Measurements from ENCODE around the gene CCDC201.
"Not testable (repeated sequence)": the region's sequence is repeated elsewhere in the genome, so short reads cannot be mapped to it uniquely, and the experiment has no call there.

DNA sequence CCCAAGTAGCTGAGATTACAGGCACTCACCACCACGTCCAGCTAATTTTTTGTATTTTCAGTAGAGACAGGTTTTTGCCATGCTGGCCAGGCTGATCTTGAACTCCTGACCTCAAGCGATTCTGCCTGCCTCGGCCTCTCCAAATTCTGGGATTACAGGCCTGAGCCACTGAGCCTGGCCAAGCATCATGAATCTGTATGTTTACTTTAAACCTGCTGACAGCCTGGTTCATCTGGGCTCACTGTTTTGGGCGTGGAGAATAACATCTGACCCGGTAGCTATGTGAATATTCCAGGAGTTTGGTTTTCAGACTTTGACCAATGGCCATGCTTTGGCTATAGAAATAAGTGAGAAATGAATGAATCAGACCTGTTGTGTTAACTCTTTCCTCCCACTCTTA lies 26.3 kb downstream of the CCDC201 start:
- not testable (repeated sequence) for TF ChIP-seq CTCF (IDR thresholded peaks at IDR 0.05; ENCODE audit: low read length); EZH2phosphoT487 (IDR thresholded peaks at IDR 0.05; ENCODE audit: low read length); EZH2 (optimal IDR thresholded peaks at IDR 0.05; ENCODE audit: low read depth, low read length)
